H1 (cell line): ENCODE measurements around the gene TIE1.

ENCODE experiments used
- BRCA1 ChIP-seq: IDR thresholded peaks from 2 replicates; pipeline ENCODE4 v1.6.1; 2012; ENCODE audit warnings: low read depth, low read length, improper control_type of control experiment
- CEBPB ChIP-seq: IDR thresholded peaks from 2 replicates; pipeline ENCODE4 v1.6.1; 2012; ENCODE audit warnings: low read depth, low read length
- EP300 ChIP-seq, 2 experiments: IDR thresholded peaks; 1 replicate in 1 of 2; 2 replicates in 1 of 2; pipeline ENCODE4 v1.6.1; 2011 to 2012; ENCODE audit warnings: low read depth in 2 of 2, low read length in 2 of 2, mild to moderate bottlenecking in 2 of 2, borderline replicate concordance in 1 of 2, inconsistent platforms in 1 of 2, moderate library complexity in 1 of 2
- JUND ChIP-seq: IDR thresholded peaks from 2 replicates; pipeline ENCODE4 v1.6.1; 2011; ENCODE audit warnings: mild to moderate bottlenecking, improper control_type of control experiment, low read length
- TF ChIP-seq, protein P1 (sequence below), 3 experiments: IDR thresholded peaks; 1 replicate in 2 of 3; 2 replicates in 1 of 3; pipeline versions ENCODE4 v1.5.1 to v1.6.1; 2011; ENCODE audit warnings: low read length in 3 of 3, mild to moderate bottlenecking in 3 of 3, inconsistent platforms in 2 of 3, low read depth in 1 of 3, moderate library complexity in 1 of 3; ENCODE audit not compliant: insufficient read depth in 1 of 3; ENCODE audit errors: control extremely low read depth in 1 of 3
- TF ChIP-seq, protein P2 (sequence below): IDR thresholded peaks from 2 replicates; pipeline ENCODE4 v1.6.1; 2012; ENCODE audit warnings: inconsistent platforms

GRCh38 chr1:43276673-43277072, 24.1 kb upstream of the TIE1 start:
- TF ChIP-seq BRCA1 (no peak), JUND (no peak), EP300 (IDR thresholded peaks at IDR 0.05; ENCODE audit: borderline replicate concordance in 1 of 2, low read depth in 2 of 2, low read length in 2 of 2) (no peak), CEBPB (no peak)
- TF ChIP-seq, protein P1, sequence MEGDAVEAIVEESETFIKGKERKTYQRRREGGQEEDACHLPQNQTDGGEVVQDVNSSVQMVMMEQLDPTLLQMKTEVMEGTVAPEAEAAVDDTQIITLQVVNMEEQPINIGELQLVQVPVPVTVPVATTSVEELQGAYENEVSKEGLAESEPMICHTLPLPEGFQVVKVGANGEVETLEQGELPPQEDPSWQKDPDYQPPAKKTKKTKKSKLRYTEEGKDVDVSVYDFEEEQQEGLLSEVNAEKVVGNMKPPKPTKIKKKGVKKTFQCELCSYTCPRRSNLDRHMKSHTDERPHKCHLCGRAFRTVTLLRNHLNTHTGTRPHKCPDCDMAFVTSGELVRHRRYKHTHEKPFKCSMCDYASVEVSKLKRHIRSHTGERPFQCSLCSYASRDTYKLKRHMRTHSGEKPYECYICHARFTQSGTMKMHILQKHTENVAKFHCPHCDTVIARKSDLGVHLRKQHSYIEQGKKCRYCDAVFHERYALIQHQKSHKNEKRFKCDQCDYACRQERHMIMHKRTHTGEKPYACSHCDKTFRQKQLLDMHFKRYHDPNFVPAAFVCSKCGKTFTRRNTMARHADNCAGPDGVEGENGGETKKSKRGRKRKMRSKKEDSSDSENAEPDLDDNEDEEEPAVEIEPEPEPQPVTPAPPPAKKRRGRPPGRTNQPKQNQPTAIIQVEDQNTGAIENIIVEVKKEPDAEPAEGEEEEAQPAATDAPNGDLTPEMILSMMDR (IDR thresholded peaks at IDR 0.05; ENCODE audit: control extremely low read depth in 1 of 3, insufficient read depth in 1 of 3, low read depth in 1 of 3, low read length in 3 of 3) = no peak
- TF ChIP-seq, protein P2, sequence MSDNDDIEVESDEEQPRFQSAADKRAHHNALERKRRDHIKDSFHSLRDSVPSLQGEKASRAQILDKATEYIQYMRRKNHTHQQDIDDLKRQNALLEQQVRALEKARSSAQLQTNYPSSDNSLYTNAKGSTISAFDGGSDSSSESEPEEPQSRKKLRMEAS = no peak
